ENCODE measurements around the gene CIC.

DNA sequence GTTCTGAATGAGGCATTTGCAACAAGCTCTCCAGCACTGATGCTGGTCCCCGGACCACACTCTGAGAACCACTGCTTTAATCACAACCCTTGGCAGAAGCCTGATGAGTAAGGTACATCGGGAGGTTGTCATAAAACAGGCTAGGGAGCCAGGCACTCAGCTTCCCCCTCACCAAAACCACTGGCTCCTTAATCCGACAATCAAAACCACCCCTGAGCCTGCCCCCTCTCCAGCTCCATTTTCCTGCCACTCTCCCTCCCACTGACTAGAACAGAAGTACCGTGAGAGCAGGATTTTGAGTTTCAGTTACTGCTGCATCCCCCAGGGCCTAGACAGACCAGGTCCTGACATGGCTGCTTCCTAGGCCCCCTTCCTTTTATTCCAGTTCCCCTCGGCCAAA, 33.9 kb upstream of the CIC start:
- TF ChIP-seq EZH2 (IDR thresholded peaks at IDR 0.05) (no peak), POLR2AphosphoS5 (IDR thresholded peaks at IDR 0.05; ENCODE audit: borderline replicate concordance, low read depth, low read length) (no peak), FOXP2 (optimal IDR thresholded peaks at IDR 0.05; ENCODE audit: control extremely low read depth, extremely low read length, insufficient read depth) (no peak)
